ENCODE data around the gene DNAJC4.

DNA sequence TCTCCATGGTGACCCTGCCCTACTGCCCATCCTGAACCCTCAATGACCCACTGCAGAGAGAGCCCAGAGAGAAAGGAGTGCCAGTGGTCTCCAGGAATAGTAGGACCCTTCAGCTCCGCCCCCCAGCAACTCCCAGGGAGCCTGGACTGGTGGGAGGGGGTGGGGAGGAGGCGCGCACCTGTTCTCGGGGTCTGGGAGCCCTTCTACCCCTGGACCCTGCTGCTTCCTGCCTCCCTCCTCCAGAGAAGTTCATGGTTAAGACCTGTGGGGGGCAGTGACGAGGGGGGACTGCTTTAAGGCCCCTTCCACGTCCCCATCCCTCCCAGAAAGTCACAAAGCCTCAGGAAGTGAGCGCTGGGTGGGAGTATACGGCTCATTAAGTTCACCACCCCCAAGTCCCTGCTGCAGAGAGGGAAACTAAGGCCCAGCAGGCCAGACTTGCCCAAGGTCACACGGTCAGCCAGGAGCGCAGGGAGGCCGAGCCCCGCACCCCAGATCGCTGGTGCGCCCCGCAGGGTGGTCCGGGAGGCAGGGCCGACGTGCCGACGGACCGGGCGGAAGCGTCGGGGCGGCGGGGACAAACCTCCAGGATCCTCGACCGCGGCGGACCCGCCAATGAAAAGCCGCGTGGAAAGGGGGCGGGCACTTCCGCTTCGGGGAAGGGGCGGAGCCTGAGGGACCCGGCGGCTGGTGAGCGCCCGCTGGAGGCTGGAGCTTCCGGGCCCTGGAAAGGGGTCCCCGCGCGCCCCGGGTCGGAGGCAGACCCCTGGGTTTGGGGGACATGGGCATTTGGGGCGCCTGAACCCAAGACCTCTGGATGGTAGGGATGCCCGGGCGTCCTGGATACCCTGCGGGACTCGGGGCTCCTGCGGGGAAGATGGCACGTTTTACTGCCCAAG lies 4.5 kb upstream of the DNAJC4 start, which contains the start of the genes NUDT22 and TRPT1:
- TF ChIP-seq CTCF (conservative IDR thresholded peaks at IDR 0.05 in 1 of 2, IDR thresholded peaks at IDR 0.05 in 1 of 2; ENCODE audit: low read depth in 1 of 2, low read length in 2 of 2), result peak; percentile 24 to 28
- no peak for TF ChIP-seq EZH2 (IDR thresholded peaks at IDR 0.05; ENCODE audit: low read length, missing control alignments)

Measured in fibroblast of lung (primary cell).